B cell (primary cell): ENCODE measurements around the gene ALOX5AP.

Experiments
- CTCF ChIP-seq: fragments of 200-600 bp; IDR thresholded peaks from one replicate; pipeline ENCODE4 v1.8.0; 2022; ENCODE audit warnings: antibody characterized with exemption, mild to moderate bottlenecking
- EZH2 ChIP-seq: IDR thresholded peaks from 2 replicates; pipeline ENCODE4 v1.6.1; 2012; ENCODE audit warnings: borderline replicate concordance, low read depth, mild to moderate bottlenecking, moderate library complexity, low read length; ENCODE audit not compliant: insufficient read depth, poor library complexity, severe bottlenecking

GRCh38 chr13:30808600-30808999 lies 73.3 kb downstream of the ALOX5AP start:
- TF ChIP-seq CTCF: no peak
- no peak for TF ChIP-seq EZH2
